B cell (primary cell): ENCODE results near the gene MLF2. TPM values are rescaled to one million over a fixed set of nuclear protein-coding genes. Genes with fewer than 3 reads are reported as not detected.

Experiments
- ATAC-seq: fragments of 200-7000 bp; cut with Tn5 transposase; one replicate; pipeline ENCODE4 v1.10.0; 2021; ENCODE audit warnings: low read depth, mild to moderate bottlenecking, moderate number of reproducible peaks, moderate library complexity
- CTCF ChIA-PET: fragments of 350-600 bp; sonication (Branson Sonifier 250); formaldehyde crosslinking; loops from one replicate; lab custom pipeline; 2021; ENCODE audit warnings: antibody characterized with exemption, inconsistent platforms; lab: Charles Lee
- POLR2A ChIA-PET: fragments of 350-600 bp; sonication (Branson Sonifier 250); formaldehyde crosslinking; loops from one replicate; lab custom pipeline; 2021; ENCODE audit warnings: antibody characterized with exemption; lab: Charles Lee
- DNase-seq: peaks from one replicate; pipeline ENCODE4 v3.0.0; 2013
- H2AFZ ChIP-seq: 2 replicates; pipeline ENCODE4 v1.6.1; 2012; ENCODE audit warnings: mild to moderate bottlenecking, low read depth, low read length; ENCODE audit not compliant: insufficient read depth, poor library complexity, severe bottlenecking
- H3K27ac ChIP-seq, 2 donors: 1 replicate in 1 of 2; 2 replicates in 1 of 2; pipeline ENCODE4 v1.5.1; 2012 to 2013; ENCODE audit warnings: low read length in 2 of 2, mild to moderate bottlenecking in 2 of 2, moderate library complexity in 1 of 2
- H3K27me3 ChIP-seq, 4 experiments: fragments of 200-600 bp in 1 of 4; sonication (generic) in 1 of 4; replicated peaks in 1 of 4; 1 replicate in 2 of 4; 2 replicates in 2 of 4; pipeline versions ENCODE4 v1.6.1 to v1.7.0; 2013 to 2016; ENCODE audit warnings: low read length in 3 of 4, mild to moderate bottlenecking in 2 of 4, mixed read lengths in 1 of 4, moderate library complexity in 1 of 4; ENCODE audit not compliant: insufficient read depth in 4 of 4, control insufficient read depth in 3 of 4; ENCODE audit errors: control extremely low read depth in 1 of 4
- H3K36me3 ChIP-seq, 2 experiments: replicated peaks in 1 of 2; 1 replicate in 1 of 2; 2 replicates in 1 of 2; pipeline versions ENCODE4 v1.6.1 to v1.7.1; 2013; ENCODE audit warnings: low read length in 1 of 2; ENCODE audit not compliant: insufficient read depth in 2 of 2, control insufficient read depth in 1 of 2; ENCODE audit errors: control extremely low read depth in 1 of 2, extremely low read depth in 1 of 2
- H3K4me1 ChIP-seq, 2 donors: fragments of 200-600 bp in 1 of 2; sonication (generic) in 1 of 2; 1 replicate in 1 of 2; 2 replicates in 1 of 2; pipeline versions ENCODE4 v1.5.1 to v1.6.1; 2013 to 2017; ENCODE audit warnings: low read length in 2 of 2; ENCODE audit not compliant: control insufficient read depth in 2 of 2, insufficient read depth in 2 of 2
- H3K4me2 ChIP-seq: replicated peaks from 2 replicates; pipeline ENCODE3; 2012; ENCODE audit warnings: mild to moderate bottlenecking, low read depth, low read length; ENCODE audit not compliant: poor library complexity, severe bottlenecking
- H3K4me3 ChIP-seq, 5 experiments: fragments of 200-600 bp in 1 of 5; sonication (generic) in 1 of 5; 1 replicate in 3 of 5; 2 replicates in 2 of 5; pipeline versions ENCODE4 v1.5.1 to v1.7.0; 2011 to 2016; ENCODE audit warnings: low read length in 4 of 5, mild to moderate bottlenecking in 4 of 5, low read depth in 2 of 5, control low read depth in 1 of 5, moderate library complexity in 1 of 5; ENCODE audit not compliant: insufficient read depth in 1 of 5; ENCODE audit errors: control extremely low read depth in 1 of 5, extremely low read depth in 1 of 5
- H3K79me2 ChIP-seq: fragments of 200-600 bp; sonication (generic); one replicate; pipeline ENCODE4 v1.6.0; 2016; ENCODE audit warnings: low read length; ENCODE audit not compliant: control insufficient read depth, insufficient read depth
- H3K9ac ChIP-seq: fragments of 200-600 bp; sonication (generic); 2 replicates; pipeline ENCODE4 v1.6.1; 2017; ENCODE audit warnings: mild to moderate bottlenecking, low read length, moderate library complexity
- H3K9me3 ChIP-seq, 3 donors: one replicate each; pipeline versions ENCODE4 v1.6.1 to v1.7.1; 2013; ENCODE audit warnings: low read length in 2 of 3; ENCODE audit not compliant: control insufficient read depth in 2 of 3, insufficient read depth in 1 of 3; ENCODE audit errors: control extremely low read depth in 1 of 3
- H4K20me1 ChIP-seq: 2 replicates; pipeline ENCODE4 v1.6.0; 2012; ENCODE audit warnings: mild to moderate bottlenecking, low read length; ENCODE audit not compliant: insufficient read depth, control insufficient read depth, poor library complexity, severe bottlenecking
- H3K27ac Mint-ChIP-seq: one replicate; pipeline ENCODE4 v1.8.0; 2021; ENCODE audit warnings: mixed read lengths
- H3K27me3 Mint-ChIP-seq: one replicate; pipeline ENCODE4 v1.8.0; 2021; ENCODE audit warnings: mixed read lengths
- H3K4me1 Mint-ChIP-seq: one replicate; pipeline ENCODE4 v1.8.0; 2021; ENCODE audit warnings: mixed read lengths
- H3K4me3 Mint-ChIP-seq: one replicate; pipeline ENCODE4 v1.8.0; 2021; ENCODE audit warnings: mixed read lengths
- H3K9me3 Mint-ChIP-seq: one replicate; pipeline ENCODE4 v1.8.0; 2022; ENCODE audit warnings: mixed read lengths; ENCODE audit not compliant: insufficient read depth
- EZH2 ChIP-seq: IDR thresholded peaks from 2 replicates; pipeline ENCODE4 v1.6.1; 2012; ENCODE audit warnings: borderline replicate concordance, low read depth, mild to moderate bottlenecking, moderate library complexity, low read length; ENCODE audit not compliant: insufficient read depth, poor library complexity, severe bottlenecking
- WGBS: methylation state at CpG from one replicate; pipeline ENCODE4 v1.1.5; 2013; ENCODE audit warnings: missing lambda C conversion rate; ENCODE audit not compliant: insufficient coverage; 5-methylcytosine and 5-hydroxymethylcytosine counted together
- intact Hi-C: fragments of 100-400 bp; cut with micrococcal nuclease; formaldehyde crosslinking; loops from one replicate; pipeline ENCODE4 v1.10.0; 2022
- polyA plus RNA-seq: library from polyadenylated mRNA; depleted of rRNA; stranded (reverse); fragments of >200 nt; gene quantifications from 2 replicates; pipeline ENCODE4 v1.2.3, GENCODE V29; 2012
- total RNA-seq, 2 donors: library from RNA; stranded (reverse); fragments of 120-200 nt in 1 of 2; gene quantifications; 1 replicate in 1 of 2; 2 replicates in 1 of 2; pipeline versions ENCODE4 v1.2.3 to v1.2.4, GENCODE V29; 2013 to 2022
- TF ChIP-seq, protein P1 (sequence below): fragments of 200-600 bp; IDR thresholded peaks from one replicate; pipeline ENCODE4 v1.8.0; 2022; ENCODE audit warnings: antibody characterized with exemption, mild to moderate bottlenecking

Gene MLF2
- total and polyA plus RNA-seq, 2 donors (not counting 1 experiment from before 2014, with no cell fraction given), result 97.2 to 190 TPM

DNA sequence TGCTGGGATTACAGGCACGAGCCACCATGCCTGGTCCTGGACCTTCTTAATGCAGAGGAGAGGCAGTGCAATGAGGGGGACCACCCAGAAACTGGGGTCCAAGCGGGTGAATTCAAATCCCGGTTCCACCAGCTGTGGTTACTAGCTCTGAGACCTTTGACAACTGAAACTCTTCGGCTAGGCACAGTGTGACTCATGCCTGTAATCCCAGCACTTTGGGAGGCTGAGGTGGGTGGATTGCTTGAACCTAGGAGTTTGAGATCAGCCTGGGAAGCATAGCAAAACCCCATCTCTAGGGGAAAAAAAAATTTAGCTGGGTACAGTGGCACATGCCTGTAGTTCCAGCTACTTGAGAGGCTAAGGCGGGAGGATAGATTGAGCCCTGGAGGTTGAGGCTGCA lies 31.4 kb upstream of the MLF2 start:
- H3K9me3 ChIP-seq, result no peaks in the 10 kb centered on the region
- intact Hi-C loops, result no loop called here
- no peak overlapping the region for H3K9ac ChIP-seq
- ChIA-PET CTCF (interaction anchor here (0.6 to 1.4 kb wide), 3 partner anchors 31 to 244 kb away, joined by 3 read pairs; no protein-coding TSS in a partner anchor), POLR2A (interaction anchor here (0.6 kb wide), 1 partner anchor 127 kb away, joined by 7 read pairs; no protein-coding TSS in a partner anchor)
- no peak overlapping the region for H2AFZ ChIP-seq
- H3K27ac ChIP-seq, result no peak overlapping the region
- H3K4me3 Mint-ChIP-seq, result no peak overlapping the region
- H3K4me1 ChIP-seq, result no peaks in the 10 kb centered on the region
- no peak overlapping the region for H3K27ac Mint-ChIP-seq
- 85% methylated on average over 3 of the region's 5 CpGs for WGBS
- no peak overlapping the region for H3K4me3 ChIP-seq
- peaks cover 4% of the 10 kb centered on the region for H3K27me3 Mint-ChIP-seq
- no peak for TF ChIP-seq EZH2
- TF ChIP-seq, protein P1, sequence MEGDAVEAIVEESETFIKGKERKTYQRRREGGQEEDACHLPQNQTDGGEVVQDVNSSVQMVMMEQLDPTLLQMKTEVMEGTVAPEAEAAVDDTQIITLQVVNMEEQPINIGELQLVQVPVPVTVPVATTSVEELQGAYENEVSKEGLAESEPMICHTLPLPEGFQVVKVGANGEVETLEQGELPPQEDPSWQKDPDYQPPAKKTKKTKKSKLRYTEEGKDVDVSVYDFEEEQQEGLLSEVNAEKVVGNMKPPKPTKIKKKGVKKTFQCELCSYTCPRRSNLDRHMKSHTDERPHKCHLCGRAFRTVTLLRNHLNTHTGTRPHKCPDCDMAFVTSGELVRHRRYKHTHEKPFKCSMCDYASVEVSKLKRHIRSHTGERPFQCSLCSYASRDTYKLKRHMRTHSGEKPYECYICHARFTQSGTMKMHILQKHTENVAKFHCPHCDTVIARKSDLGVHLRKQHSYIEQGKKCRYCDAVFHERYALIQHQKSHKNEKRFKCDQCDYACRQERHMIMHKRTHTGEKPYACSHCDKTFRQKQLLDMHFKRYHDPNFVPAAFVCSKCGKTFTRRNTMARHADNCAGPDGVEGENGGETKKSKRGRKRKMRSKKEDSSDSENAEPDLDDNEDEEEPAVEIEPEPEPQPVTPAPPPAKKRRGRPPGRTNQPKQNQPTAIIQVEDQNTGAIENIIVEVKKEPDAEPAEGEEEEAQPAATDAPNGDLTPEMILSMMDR, result no peak
- H3K27me3 ChIP-seq, result peaks cover 0 to 3% (median 0%) of the 10 kb centered on the region in 4 experiments
- no peaks in the 10 kb centered on the region for H3K79me2 ChIP-seq
- no peak for ATAC-seq
- no peaks in the 10 kb centered on the region for H4K20me1 ChIP-seq
- no peaks in the 10 kb centered on the region for H3K36me3 ChIP-seq
- no peaks in the 10 kb centered on the region for H3K9me3 Mint-ChIP-seq
- H3K4me1 Mint-ChIP-seq, result no peaks in the 10 kb centered on the region
- no peak for DNase-seq
- no peak overlapping the region for H3K4me2 ChIP-seq

GRCh38 chr12:6783828-6784227 lies 30.9 kb upstream of the MLF2 start:
- Mint-ChIP-seq H3K4me1 (peaks cover 3% of the 10 kb centered on the region), H3K9me3 (no peaks in the 10 kb centered on the region), H3K27me3 (peaks cover 5% of the 10 kb centered on the region), H3K27ac (no peak overlapping the region), H3K4me3 (no peak overlapping the region)
- no peaks in the 10 kb centered on the region for H3K36me3 ChIP-seq
- peaks cover 0 to 4% of the 10 kb centered on the region in 2 donors for H3K4me1 ChIP-seq
- peaks cover 0 to 3% (median 0%) of the 10 kb centered on the region in 4 experiments for H3K27me3 ChIP-seq
- ChIA-PET POLR2A (no interaction called here), CTCF (interaction anchor here (0.6 to 1.4 kb wide), 4 partner anchors 10 to 243 kb away, joined by 3 read pairs; no protein-coding TSS in a partner anchor)
- no peaks in the 10 kb centered on the region for H4K20me1 ChIP-seq
- TF ChIP-seq EZH2, result no peak
- TF ChIP-seq, protein P1, result no peak
- intact Hi-C loops, result no loop called here
- no peak overlapping the region for H3K4me3 ChIP-seq
- H3K4me2 ChIP-seq, result no peak overlapping the region
- H3K79me2 ChIP-seq, result no peaks in the 10 kb centered on the region
- H2AFZ ChIP-seq, result no peak overlapping the region
- ATAC-seq, result no peak
- WGBS, result 94% methylated on average over 6 of the region's 9 CpGs
- H3K9me3 ChIP-seq, result no peaks in the 10 kb centered on the region
- no peak for DNase-seq
- H3K27ac ChIP-seq, result no peak overlapping the region
- no peak overlapping the region for H3K9ac ChIP-seq
